SK-N-SH (cell line): ENCODE measurements around the gene GULP1. TPM values are rescaled to one million over a fixed set of nuclear protein-coding genes. Genes with fewer than 3 reads are reported as not detected.

Experiments
- CTCF ChIA-PET: fragments of 300-600, 350-600 bp; formaldehyde crosslinking; extraction: SDS; loops from one replicate; lab custom pipeline; 2021; lab: Yijun Ruan, JAX
- POLR2A ChIA-PET: fragments of 350-600 bp; sonication (Branson Sonifier 250); formaldehyde crosslinking; extraction: SDS; loops from one replicate; lab custom pipeline; 2020; ENCODE audit warnings: antibody characterized with exemption, inconsistent platforms; lab: Yijun Ruan, JAX
- DNase-seq: peaks from one replicate; pipeline ENCODE4 v3.0.0; 2012
- H2AFZ ChIP-seq: fragments of 200-600 bp; sonication (generic); 2 replicates; pipeline ENCODE4 v1.8.1; 2016; ENCODE audit warnings: antibody characterized with exemption, mild to moderate bottlenecking, low read depth
- H3F3A ChIP-seq: fragments of 200-600 bp; sonication (generic); replicated peaks from 2 replicates; pipeline ENCODE3; 2016; ENCODE audit warnings: antibody characterized with exemption, mild to moderate bottlenecking; ENCODE audit not compliant: insufficient read depth
- H3K27ac ChIP-seq, 2 experiments: fragments of 200-500 bp in 1 of 2; fragments of 200-600 bp in 1 of 2; sonication (Bioruptor generic) in 1 of 2; sonication (generic), shearing (Covaris generic) in 1 of 2; 2 replicates each; pipeline versions ENCODE4 v1.5.1 to v1.6.1; 2014 to 2016; ENCODE audit warnings: low read depth in 2 of 2, inconsistent platforms in 1 of 2, low read length in 1 of 2, mild to moderate bottlenecking in 1 of 2, mixed read lengths in 1 of 2
- H3K27me3 ChIP-seq: fragments of 200-600 bp; sonication (generic), shearing (Covaris generic); 2 replicates; pipeline ENCODE4 v1.6.1; 2016; ENCODE audit warnings: mixed run types; ENCODE audit not compliant: insufficient read depth
- H3K36me3 ChIP-seq, 2 experiments: fragments of 200-500 bp in 1 of 2; fragments of 200-600 bp in 1 of 2; sonication (Bioruptor generic) in 1 of 2; sonication (generic) in 1 of 2; replicated peaks in 1 of 2; 2 replicates each; pipeline versions ENCODE3 to v1.5.1; 2014 to 2016; ENCODE audit warnings: low read length in 1 of 2, mild to moderate bottlenecking in 1 of 2; ENCODE audit not compliant: insufficient read depth in 2 of 2, control insufficient read depth in 1 of 2
- H3K4me1 ChIP-seq, 2 experiments: fragments of 200-500 bp in 1 of 2; fragments of 200-600 bp in 1 of 2; sonication (Bioruptor generic) in 1 of 2; sonication (generic), shearing (Covaris generic) in 1 of 2; 2 replicates each; pipeline versions ENCODE4 v1.5.1 to v1.6.1; 2014 to 2016; ENCODE audit warnings: low read depth in 1 of 2, low read length in 1 of 2, mixed run types in 1 of 2; ENCODE audit not compliant: insufficient read depth in 2 of 2, control insufficient read depth in 1 of 2
- H3K4me2 ChIP-seq: fragments of 200-600 bp; sonication (generic), shearing (Covaris generic); 2 replicates; pipeline ENCODE4 v1.6.1; 2017; ENCODE audit warnings: mixed run types
- H3K4me3 ChIP-seq, 2 experiments: fragments of 200-500 bp in 1 of 2; fragments of 200-600 bp in 1 of 2; sonication (Bioruptor generic) in 1 of 2; sonication (generic), shearing (Covaris generic) in 1 of 2; 2 replicates each; pipeline versions ENCODE4 v1.5.1 to v1.8.1; 2014 to 2016; ENCODE audit warnings: low read depth in 2 of 2, inconsistent platforms in 1 of 2, low read length in 1 of 2, mild to moderate bottlenecking in 1 of 2, mixed read lengths in 1 of 2, moderate library complexity in 1 of 2
- H3K79me2 ChIP-seq: fragments of 200-600 bp; sonication (generic); 2 replicates; pipeline ENCODE4 v1.8.1; 2017; ENCODE audit warnings: mild to moderate bottlenecking; ENCODE audit not compliant: insufficient read depth
- H3K9ac ChIP-seq: fragments of 200-600 bp; sonication (generic); 2 replicates; pipeline ENCODE4 v1.6.1; 2017; ENCODE audit warnings: mixed run types
- H3K9me2 ChIP-seq: fragments of 200-600 bp; sonication (generic); 2 replicates; pipeline ENCODE4 v1.6.1; 2017; ENCODE audit warnings: mixed run types
- H3K9me3 ChIP-seq: fragments of 200-600 bp; sonication (generic); 2 replicates; pipeline ENCODE4 v1.6.1; 2017; ENCODE audit warnings: mixed run types, mild to moderate bottlenecking, moderate library complexity
- H4K20me1 ChIP-seq: fragments of 200-600 bp; sonication (generic); 2 replicates; pipeline ENCODE4 v1.6.1; 2017; ENCODE audit warnings: mild to moderate bottlenecking, mixed run types; ENCODE audit not compliant: insufficient read depth
- CHD2 ChIP-seq: fragments of 150-350 bp; IDR thresholded peaks from 2 replicates; pipeline ENCODE4 v1.6.1; 2018; ENCODE audit warnings: low read length; ENCODE audit not compliant: partially characterized antibody
- CTCF ChIP-seq: fragments of 200-600 bp; sonication (generic); IDR thresholded peaks from 2 replicates; pipeline ENCODE4 v1.6.1; 2017; ENCODE audit warnings: antibody characterized with exemption, mild to moderate bottlenecking, moderate library complexity
- EP300 ChIP-seq, 2 experiments: IDR thresholded peaks; 2 replicates each; pipeline versions ENCODE4 v1.4.0 to v1.6.1; 2012; ENCODE audit warnings: borderline replicate concordance in 1 of 2, low read depth in 1 of 2, low read length in 1 of 2
- FOSL2 ChIP-seq: IDR thresholded peaks from 2 replicates; pipeline ENCODE4 v1.4.0; 2012; ENCODE audit warnings: low read depth, mild to moderate bottlenecking, moderate library complexity, borderline replicate concordance
- MXI1 ChIP-seq: IDR thresholded peaks from 2 replicates; pipeline ENCODE4 v1.6.1; 2012; ENCODE audit warnings: mild to moderate bottlenecking, low read depth, low read length, improper control_type of control experiment
- NFIC ChIP-seq: IDR thresholded peaks from 2 replicates; pipeline ENCODE4 v1.4.0; 2012; ENCODE audit warnings: borderline replicate concordance
- NRF1 ChIP-seq: IDR thresholded peaks from 2 replicates; pipeline ENCODE4 v1.6.1; 2012; ENCODE audit warnings: low read depth, mild to moderate bottlenecking, low read length
- POLR2AphosphoS5 ChIP-seq: IDR thresholded peaks from 2 replicates; pipeline ENCODE4 v1.6.1; 2012; ENCODE audit warnings: low read depth, low read length
- RCOR1 ChIP-seq: fragments of 150-350 bp; IDR thresholded peaks from 2 replicates; pipeline ENCODE4 v1.6.1; 2017; ENCODE audit warnings: antibody characterized with exemption, low read length
- REST ChIP-seq: IDR thresholded peaks from 2 replicates; pipeline ENCODE4 v1.6.1; 2012; ENCODE audit warnings: mild to moderate bottlenecking, low read depth, low read length, moderate library complexity
- RFX5 ChIP-seq: IDR thresholded peaks from 2 replicates; pipeline ENCODE4 v1.6.1; 2012; ENCODE audit warnings: mild to moderate bottlenecking, improper control_type of control experiment, low read length
- SMC3 ChIP-seq: IDR thresholded peaks from 2 replicates; pipeline ENCODE4 v1.6.1; 2012; ENCODE audit warnings: low read depth, low read length, improper control_type of control experiment
- WGBS: methylation state at CpG from one replicate; pipeline ENCODE4 v1.1.6; 2017; ENCODE audit warnings: low lambda C conversion rate; 5-methylcytosine and 5-hydroxymethylcytosine counted together
- polyA plus RNA-seq, 3 experiments: library from polyadenylated mRNA; depleted of rRNA; stranded (reverse); fragments of >200 nt; gene quantifications; 2 replicates each; pipeline ENCODE4 v1.2.3, GENCODE V29; 2012

Gene GULP1
- polyA plus RNA-seq, 1 of the 3 experiments (the other 2 are of a cell fraction): 33.8 TPM

- 78% methylated on average over 2 of the region's 2 CpGs for WGBS
- no peak overlapping the region for H2AFZ ChIP-seq
- H3K4me3 ChIP-seq: no peak overlapping the region
- peaks cover 17% of the 10 kb centered on the region for H3F3A ChIP-seq
- TF ChIP-seq SMC3 (no peak), RFX5 (no peak), CHD2 (no peak), CTCF (no peak), NFIC (no peak), REST (no peak), POLR2AphosphoS5 (no peak), FOSL2 (no peak), EP300 (IDR thresholded peaks at IDR 0.05; ENCODE audit: borderline replicate concordance in 1 of 2, low read depth in 1 of 2, low read length in 1 of 2) (no peak), NRF1 (no peak), MXI1 (no peak), RCOR1 (no peak)
- no peak overlapping the region for H3K9ac ChIP-seq
- H3K4me1 ChIP-seq: peaks cover 2 to 5% of the 10 kb centered on the region in 2 experiments; a peak in 2 of 4 replicates
- no peaks in the 10 kb centered on the region; the same call in 1 of the 2 replicates for H3K9me2 ChIP-seq
- peaks cover 36 to 48% of the 10 kb centered on the region in 2 experiments for H3K36me3 ChIP-seq
- ChIA-PET CTCF (no interaction called here), POLR2A (no interaction called here)
- H3K27me3 ChIP-seq: no peaks in the 10 kb centered on the region
- no peak overlapping the region for H3K4me2 ChIP-seq
- no peaks in the 10 kb centered on the region for H3K9me3 ChIP-seq
- no peak for DNase-seq
- no peaks in the 10 kb centered on the region for H4K20me1 ChIP-seq
- no peaks in the 10 kb centered on the region; the same call in 1 of the 2 replicates for H3K79me2 ChIP-seq
- H3K27ac ChIP-seq: no peak overlapping the region
Observed at GRCh38 chr2:188599140-188599539, 307.5 kb downstream of the GULP1 start.
